HL-60/S4 (cell line): ENCODE measurements around the gene REXO5.

Experiments used
- in situ Hi-C: fragments of 300-500 bp; cut with MboI; formaldehyde crosslinking; loops from 2 replicates; pipeline ENCODE4 v1.14.3; 2022; ENCODE audit warnings: low sequenced_read_pairs

Gene REXO5

DNA sequence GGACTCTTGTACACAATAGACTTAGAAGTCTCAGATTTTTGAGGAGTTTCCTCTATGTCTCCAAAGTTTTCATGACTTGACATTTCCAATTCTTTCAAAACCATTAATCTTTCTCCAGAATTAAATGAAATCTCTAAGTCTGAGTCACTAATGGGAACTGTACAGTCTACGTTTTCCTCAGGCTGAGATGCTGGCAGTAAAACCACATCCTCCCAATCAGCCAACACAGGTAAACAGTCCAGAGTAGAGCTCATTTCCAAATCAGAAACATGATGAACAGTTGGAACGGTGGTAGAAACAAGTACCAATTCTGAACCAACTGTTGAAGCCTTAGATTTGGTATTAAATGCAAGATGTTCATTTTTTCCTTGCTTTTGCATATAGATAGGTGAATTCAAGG, 8.0 kb upstream of the REXO5 start:
- in situ Hi-C loops, result no loop called here

DNA sequence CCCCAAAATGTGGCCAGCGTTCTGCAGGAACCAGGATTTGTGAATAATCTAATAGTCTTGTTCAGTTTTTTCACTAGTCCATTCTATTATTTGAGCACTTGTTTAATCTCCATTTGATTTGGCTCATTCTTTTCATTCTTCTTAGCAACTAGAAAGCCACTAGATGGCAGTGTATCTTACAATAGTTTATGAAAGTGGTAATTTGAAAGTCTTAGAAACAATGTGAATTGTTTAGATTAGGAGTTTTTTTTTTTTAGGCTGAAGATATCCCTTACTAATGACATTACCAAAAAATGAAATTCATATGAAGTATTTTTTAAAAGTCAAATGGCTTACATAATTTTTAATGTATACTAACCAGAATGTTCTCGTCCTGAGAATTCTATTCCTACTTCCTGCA, 6.7 kb upstream of the REXO5 start:
- in situ Hi-C loops, result no loop called here

DNA sequence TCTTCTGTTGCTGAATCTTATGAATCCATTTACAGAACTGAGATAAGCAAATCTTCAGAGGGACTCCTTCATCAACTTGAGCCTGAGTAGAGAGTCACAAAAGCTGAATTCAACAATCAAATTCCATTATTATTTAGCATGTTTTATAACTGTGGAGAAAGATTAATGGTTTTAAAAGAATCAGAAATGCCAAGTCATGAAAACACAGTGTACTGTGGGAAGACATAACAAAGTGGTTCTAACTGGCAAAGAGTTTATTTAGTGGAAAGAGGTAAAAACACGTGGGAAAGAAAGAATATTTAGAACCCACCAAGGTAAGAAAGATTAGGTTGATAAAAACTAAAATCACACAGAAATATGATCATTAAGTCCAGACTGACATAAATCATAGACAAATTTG, 5.0 kb upstream of the REXO5 start:
- in situ Hi-C loops, result loop anchor here (25.0 kb wide), 1 partner anchor 1536 kb away; no protein-coding TSS in a partner anchor

DNA sequence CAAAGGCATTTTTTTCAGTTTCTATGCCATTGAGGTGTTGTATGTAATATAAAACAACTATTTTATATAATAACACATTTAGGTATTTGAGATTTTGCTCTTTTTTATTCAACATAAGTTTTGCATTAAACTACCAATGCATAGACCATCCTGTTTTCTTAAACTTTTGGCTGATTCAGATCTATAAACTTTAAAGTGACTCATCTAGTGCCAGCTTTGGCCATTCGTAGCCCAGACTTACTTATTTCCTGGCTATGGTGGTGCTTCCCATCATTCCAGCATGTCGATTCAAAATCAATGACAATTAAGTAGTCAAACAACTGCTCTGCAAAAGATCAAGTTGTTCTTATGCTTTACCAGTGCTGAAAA, 3.2 kb upstream of the REXO5 start:
- in situ Hi-C loops, result loop anchor here (25.0 kb wide), 1 partner anchor 1534 kb away; no protein-coding TSS in a partner anchor

DNA sequence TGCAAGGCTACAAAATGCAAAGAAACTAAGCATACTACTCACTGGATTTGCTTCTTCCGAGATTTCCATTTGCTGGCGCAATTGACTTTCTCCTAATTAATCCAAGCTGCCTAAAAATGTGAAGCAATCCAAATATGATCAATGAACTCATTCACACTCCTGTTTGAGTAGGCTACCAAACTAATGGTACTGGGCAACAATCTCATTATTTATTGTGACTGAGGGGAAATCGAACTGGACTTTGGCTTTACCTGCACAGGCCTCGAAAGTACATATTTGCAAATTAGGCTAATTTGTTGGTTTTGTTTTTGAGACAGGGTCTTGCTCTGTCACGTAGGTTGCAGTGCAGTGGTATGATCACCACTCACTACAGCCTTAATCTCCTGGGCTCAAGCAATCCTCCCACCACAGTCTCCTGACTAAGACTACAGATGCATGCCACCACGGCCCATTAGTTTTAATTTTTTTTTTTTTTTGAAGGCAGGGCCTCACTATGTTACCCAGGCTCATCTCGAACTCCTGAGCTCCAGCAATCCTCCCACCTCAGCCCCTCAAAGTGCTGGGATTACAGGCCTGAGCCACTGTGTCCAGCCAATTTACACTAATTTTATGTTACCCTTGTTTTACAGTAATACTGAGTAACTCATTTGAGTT, 2.6 kb upstream of the REXO5 start:
- in situ Hi-C loops, result loop anchor here (25.0 kb wide), 1 partner anchor 1534 kb away; no protein-coding TSS in a partner anchor

DNA sequence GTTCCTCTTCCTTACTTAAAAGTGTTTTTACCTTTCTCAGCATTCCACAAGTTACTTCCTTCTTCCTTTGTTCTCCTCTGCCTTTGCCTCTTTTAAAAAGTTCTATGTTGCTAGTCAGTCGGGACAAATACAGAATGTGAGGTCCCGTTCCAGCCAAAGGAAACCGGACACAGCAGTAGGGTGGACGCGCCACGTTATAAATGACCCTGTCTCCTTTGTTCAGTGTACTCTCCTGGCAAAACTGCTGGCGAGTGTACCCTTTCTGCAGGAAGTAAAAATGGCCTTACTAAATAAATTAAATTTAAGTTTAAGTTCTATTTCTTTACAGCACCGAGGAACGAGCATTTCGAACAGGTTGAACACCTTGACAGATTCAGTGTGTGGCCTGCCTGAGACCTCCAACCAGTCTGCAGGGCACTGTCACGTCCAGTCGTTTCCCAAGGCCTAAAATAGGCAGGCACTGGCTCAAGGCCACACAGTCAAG, 601 bp upstream of the REXO5 start:
- in situ Hi-C loops, result loop anchor here (25.0 kb wide), 1 partner anchor 1532 kb away; no protein-coding TSS in a partner anchor

DNA sequence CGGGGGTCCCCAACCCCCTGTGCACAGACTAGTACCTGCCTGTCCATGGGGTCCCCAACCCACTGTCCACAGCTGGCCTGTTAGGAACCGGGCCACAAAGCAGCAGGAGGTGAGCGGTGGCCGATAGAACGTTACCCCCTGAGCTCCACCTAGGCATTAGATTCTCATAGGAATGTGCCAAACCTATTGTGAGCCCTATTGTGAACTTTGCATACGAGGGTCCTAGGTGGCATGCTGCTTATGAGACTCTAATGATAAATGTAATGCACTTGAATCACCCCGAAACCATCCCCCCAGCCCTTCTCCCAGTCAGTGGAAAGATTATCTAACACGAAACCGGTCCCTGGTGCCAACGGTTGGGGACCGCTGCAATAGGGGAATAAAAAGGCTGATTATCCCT, 1.5 kb downstream of the REXO5 start:
- in situ Hi-C loops, result loop anchor here (25.0 kb wide), 1 partner anchor 1529 kb away; no protein-coding TSS in a partner anchor

DNA sequence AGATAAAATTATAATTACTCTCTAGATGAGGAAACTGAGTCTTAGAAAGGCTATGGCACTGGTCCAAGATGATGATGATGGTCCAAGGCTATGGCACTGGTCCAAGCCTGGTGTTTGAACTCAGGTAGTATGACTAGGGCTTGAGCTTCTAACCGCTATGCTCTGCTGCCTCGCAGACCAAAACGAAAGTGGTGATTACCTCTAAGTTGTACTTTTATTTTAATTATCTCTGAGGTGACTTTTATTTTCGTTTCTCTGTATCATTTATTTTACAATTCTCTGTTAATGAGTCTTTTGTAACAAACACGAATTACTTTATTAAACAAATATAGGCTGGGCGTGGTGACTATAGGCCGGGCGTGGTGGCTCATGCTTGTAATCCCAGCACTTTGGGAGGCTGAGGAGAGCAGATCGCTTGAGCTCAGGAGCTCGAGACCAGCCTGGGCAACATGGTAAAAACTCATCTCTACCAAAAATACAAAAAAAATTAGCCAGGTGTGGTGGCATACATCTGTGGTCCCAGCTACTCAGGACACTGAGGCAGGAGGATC, 5.6 kb downstream of the REXO5 start:
- in situ Hi-C loops, result loop anchor here (25.0 kb wide), 1 partner anchor 1525 kb away; no protein-coding TSS in a partner anchor

DNA sequence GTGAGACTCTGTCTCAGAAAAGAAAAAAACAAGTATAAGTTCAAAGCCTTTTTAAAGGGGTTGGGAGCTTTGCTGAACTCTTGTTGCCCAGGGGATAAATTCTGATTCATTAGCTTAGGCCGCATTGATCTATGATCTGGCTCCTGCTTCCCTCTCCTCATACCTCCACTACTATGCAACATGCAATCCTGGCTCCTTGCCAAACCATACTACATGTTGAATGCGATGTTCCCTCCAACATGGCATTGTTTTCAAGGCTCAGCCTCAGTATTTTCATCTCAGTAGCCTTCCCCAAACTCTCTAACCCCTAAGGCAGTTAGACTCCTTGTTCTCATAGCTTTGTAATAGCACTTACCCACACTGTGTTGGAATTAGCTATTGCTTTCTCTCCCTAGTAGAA, 6.2 kb downstream of the REXO5 start:
- in situ Hi-C loops, result loop anchor here (25.0 kb wide), 1 partner anchor 1525 kb away; no protein-coding TSS in a partner anchor

DNA sequence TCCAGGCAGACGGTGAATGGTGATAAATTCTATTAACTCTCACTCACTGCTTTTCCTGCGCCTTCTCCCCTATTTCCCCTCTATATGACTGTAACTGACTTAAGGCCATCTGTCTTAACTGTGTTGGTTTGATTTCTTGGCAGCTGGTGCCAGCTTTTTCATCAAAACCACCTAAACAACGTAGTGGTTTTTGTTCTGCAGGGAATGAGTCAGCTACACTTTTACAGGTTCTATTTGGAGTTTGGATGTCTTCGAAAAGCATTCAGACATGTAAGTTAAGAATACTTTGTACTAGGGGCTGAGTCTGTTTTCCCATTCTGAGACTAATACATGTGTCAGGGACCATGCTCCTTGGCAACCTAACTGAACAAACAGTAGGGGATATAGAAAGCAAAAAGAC, 8.5 kb downstream of the REXO5 start:
- in situ Hi-C loops, result loop anchor here (25.0 kb wide), 1 partner anchor 1523 kb away; no protein-coding TSS in a partner anchor

DNA sequence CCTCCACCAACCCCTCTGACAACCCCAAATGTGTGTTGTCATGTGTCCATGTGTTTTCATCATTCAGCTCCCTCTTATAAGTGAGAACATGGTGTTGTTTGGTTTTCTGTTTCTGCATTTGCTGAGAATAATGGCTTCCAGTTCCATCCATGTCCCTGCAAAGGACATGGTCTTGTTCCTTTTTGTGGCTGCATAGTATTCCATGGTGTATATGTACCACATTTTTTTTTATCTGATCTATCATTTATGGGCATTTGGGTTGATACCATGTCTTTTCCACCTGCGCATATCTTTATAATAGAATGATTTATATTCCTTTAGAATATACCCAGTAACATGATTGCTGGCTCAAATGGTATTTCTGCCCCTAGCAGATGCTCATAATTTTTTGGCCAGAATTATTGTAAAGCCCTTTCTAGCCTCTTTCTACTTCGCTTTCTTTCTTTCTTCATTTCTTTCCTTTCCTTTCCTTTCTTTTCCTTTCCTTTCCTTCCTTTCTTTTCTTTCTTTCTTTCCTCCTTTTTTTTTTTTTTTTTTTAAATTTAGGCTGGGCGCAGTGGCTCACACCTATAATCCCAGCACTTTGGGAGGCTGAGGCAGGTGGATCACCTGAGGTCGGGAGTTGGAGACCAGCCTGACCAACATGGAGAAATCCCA, 12.7 kb downstream of the REXO5 start:
- in situ Hi-C loops, result loop anchor here (25.0 kb wide), 1 partner anchor 1518 kb away; no protein-coding TSS in a partner anchor

DNA sequence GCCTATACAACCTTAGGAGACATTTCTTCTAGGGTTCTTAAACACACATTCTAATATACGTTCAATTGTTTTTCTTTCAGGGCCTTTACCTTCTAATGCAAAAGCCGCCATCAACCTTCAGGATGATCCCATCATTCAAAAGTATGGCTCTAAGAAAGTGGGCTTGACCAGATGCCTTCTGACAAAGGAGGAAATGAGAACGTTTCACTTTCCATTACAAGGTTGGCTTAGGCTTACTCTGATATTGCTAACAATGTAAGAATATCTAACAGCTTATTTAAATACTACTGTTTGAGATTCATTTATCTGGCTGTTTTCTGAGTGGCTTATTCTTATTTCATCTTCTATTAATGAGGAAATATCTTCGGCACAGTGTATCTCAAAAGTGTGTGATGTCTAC, 15.4 kb downstream of the REXO5 start:
- in situ Hi-C loops, result loop anchor here (25.0 kb wide), 1 partner anchor 1516 kb away; no protein-coding TSS in a partner anchor

DNA sequence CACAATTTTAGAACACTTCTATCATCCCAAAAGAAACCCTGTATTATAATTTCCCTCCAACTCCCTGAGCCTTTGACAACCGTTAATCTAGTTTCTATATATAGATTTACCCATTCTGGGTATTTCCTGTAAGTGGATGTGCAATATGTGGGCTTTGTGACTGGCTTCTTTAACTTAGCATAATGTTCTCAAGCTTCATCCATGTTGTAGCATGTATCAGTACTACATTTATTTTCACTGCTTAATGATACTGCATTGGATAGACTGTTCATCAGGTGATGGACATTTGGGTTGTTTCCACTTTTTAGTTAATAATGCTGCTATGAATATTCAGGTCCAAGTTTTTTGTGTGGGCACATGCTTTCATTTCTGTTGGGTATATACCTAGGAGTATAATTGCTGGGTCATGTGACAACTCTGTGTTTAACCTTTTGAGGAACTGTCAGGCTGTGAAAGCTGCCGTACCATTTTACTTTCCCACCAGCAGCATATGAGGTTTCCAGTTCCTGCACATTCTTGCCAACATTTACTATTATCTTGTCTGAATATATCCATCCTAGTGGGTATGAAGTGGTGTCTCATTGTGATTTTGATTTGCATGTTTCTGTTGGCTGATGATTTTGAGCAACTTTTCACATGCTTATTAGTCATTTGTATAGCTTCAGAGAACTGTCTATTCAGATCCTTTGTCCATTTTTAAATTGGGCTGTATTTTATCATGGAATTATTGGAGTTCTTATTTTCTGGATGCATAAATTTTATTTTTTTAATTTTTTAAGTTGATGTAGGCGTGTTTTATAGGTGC, 16.4 kb downstream of the REXO5 start:
- in situ Hi-C loops, result loop anchor here (25.0 kb wide), 1 partner anchor 1515 kb away; no protein-coding TSS in a partner anchor

DNA sequence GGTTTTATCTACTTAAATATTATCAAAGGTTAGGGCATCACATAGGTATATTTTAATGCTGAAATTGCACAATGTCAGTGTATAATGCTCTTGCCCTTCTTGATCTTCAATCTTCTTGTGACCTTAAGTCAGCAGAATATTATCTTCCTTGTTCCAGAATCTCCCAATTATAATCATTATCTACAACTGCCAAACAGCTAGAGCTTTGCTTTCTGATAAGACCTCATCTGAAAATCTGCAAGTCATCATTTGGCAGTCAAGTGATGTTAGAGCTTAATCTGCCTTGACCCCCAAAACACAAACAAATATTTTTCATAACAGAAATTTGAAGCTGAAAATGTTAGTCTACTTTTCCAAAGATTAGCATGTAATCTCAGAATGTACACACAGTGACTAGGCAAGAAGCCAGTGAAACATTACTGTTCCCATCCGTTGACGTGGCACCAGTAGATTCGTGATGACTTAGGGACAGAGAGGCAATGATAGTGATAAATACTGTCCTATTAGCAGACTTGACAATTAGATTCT, 19.8 kb downstream of the REXO5 start:
- in situ Hi-C loops, result no loop called here

DNA sequence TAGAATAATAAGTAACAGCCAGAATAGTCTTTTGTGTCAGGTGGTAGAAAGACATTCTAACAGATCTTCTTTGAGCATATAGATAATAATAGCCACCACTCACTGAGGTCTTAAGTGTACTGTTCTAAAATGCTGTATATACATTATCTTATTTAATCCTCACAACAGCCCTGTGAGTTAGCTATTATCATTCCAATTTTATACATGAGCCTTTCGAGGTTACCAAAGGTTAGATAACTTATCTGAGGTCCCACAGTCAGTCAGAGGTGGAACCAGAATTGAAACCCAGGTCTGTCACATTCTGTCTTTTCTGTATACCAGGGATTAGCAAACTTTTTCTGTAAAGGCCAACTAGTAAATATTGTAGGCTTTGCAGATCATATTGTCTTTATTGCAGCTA, 23.2 kb downstream of the REXO5 start:
- in situ Hi-C loops, result no loop called here

DNA sequence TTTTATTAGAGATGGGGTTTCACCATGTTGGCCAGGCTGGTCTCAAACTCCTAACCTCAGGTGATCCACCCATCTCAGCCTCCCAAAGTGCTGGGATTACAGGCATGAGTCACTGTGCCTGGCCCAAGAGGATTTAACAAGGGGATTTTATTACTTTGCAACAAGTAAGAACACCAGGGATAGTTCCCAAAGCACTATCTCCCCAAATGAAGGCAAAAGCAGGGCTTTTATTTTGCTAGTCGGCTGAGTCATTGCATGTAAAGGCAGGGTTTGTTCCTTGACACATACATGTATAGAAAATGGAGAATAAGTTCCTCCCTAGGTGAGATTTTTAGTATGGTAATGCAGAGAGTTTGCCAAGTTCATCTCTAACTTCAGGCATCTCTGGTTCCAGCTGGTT, 24.0 kb downstream of the REXO5 start:
- in situ Hi-C loops, result no loop called here

DNA sequence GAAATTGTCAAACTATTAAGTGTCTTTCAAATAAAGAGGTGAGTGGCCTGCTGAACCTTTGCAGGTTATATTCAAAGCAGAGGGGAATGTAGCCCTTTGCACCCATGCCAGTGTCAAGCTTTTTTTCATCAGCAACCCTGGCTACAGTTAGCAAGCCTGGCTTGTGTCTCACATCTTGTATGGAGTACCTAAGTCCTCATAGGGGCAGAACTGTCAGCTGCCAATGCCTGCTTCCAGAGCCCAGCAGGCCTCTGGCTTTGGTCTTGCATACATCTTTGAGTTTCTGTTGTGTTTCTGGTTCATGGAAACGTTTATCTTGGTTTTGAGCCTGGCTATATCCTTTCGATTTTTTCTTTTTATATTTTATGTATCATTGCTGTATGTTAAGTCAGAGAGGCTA, 26.8 kb downstream of the REXO5 start:
- in situ Hi-C loops, result no loop called here

DNA sequence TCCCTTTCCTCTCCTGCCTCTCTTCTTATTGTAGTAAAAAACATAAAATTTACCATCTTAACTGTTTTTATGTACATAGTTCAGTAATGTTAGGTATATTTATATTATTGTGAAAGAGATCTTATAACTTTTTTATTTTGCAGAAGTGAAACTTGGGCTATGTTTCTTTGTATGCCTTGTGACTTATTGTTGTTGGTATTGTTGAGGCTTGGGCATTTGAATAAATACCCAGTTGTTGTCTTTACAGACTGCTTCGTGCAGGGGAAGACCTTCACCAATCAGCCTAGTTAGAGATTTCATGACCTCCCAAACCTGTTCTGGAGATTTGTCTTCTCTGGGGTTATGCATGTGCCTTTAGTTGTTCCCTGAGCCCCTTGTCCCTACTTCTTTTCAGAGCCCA, 31.9 kb downstream of the REXO5 start:
- in situ Hi-C loops, result no loop called here

DNA sequence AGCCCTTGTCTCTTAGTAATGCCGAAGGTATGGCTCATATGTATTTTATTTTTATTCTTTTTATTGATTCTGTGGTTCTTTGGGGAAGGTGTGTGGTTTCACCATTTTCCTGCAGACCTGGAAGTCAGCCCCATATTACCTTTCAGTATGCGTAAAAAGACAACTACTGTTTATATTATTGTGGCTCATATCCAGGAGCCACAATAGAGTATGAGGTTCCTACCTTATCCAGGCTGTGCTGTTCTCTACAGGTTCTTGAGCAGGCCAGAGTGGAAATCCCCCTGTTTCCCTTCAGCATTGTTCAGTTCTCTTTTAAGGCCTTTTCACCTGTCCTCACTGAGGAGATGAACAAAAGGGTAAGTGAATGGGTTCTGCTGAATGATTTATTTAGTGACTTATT, 33.2 kb downstream of the REXO5 start:
- in situ Hi-C loops, result no loop called here

DNA sequence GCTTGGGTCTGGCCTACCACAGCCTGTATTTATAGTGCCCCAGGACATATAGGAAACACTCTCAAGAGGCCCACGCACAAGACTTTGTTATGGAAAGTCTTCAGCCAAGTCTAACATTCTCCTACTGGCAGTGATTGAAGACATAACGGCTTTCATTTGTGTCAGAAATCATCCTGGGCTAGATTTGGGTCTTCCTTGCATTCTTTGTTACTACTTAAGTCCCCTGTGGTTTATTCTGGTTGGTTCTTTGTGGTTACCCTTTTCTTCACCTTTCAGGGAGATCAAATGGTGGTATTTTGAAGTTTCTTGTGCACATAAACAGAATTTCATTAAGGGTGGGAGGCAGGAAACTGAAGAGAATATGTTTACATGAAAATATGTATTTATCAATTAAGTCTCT, 37.7 kb downstream of the REXO5 start:
- in situ Hi-C loops, result no loop called here

DNA sequence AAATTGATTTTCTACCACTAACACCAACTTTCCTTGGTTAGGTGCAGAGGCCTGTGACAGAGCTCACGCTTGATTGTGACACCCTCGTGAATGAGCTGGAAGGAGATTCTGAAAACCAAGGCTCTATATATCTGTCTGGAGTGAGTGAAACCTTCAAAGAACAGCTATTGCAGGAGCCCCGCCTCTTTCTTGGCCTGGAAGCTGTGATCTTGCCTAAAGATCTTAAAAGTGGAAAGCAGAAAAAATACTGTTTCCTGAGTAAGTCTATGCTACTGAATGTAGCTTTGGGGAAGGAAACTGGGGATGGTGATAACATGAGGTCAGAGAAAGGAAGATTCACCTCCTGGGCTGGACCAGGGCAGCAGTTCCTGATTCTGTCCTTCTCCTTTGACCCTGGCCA, 38.3 kb downstream of the REXO5 start:
- in situ Hi-C loops, result no loop called here
